Gastrocnemius medialis (tissue), 4 donors: ENCODE data around the gene MTCL1. TPM values are rescaled to one million over a fixed set of nuclear protein-coding genes. Genes with fewer than 3 reads are reported as not detected.

Experiments
- ATAC-seq, 2 donors: fragments of 150-250 bp; one replicate each; pipeline ENCODE4 v1.9.1; 2016
- DNase-seq, 2 donors: peaks; one replicate each; pipeline ENCODE4 v3.0.0-alpha.2; 2019
- H3K27ac ChIP-seq, 4 donors: fragments of 200-600 bp; sonication (generic); 1 replicate in 1 of 4; 2 replicates in 3 of 4; pipeline ENCODE4 v1.5.1; 2016 to 2018; ENCODE audit warnings: mild to moderate bottlenecking in 2 of 4, moderate library complexity in 1 of 4
- H3K27me3 ChIP-seq, 3 donors: fragments of 200-600 bp; sonication (generic) in 2 of 3; 1 replicate in 1 of 3; 2 replicates in 2 of 3; pipeline versions ENCODE4 v1.5.1 to v1.6.0; 2016 to 2019; ENCODE audit warnings: mild to moderate bottlenecking in 1 of 3, moderate library complexity in 1 of 3
- H3K36me3 ChIP-seq, 2 donors: fragments of 200-600 bp; sonication (generic) in 1 of 2; one replicate each; pipeline ENCODE4 v1.5.1; 2017 to 2018
- H3K4me1 ChIP-seq, 2 donors: fragments of 200-600 bp; sonication (generic) in 1 of 2; one replicate each; pipeline ENCODE4 v1.5.1; 2016 to 2017; ENCODE audit warnings: mild to moderate bottlenecking in 2 of 2
- H3K4me3 ChIP-seq, 4 donors: fragments of 200-600 bp; sonication (generic) in 3 of 4; 1 replicate in 1 of 4; 2 replicates in 3 of 4; pipeline ENCODE4 v1.5.1; 2016 to 2019; ENCODE audit warnings: mild to moderate bottlenecking in 2 of 4
- H3K9me3 ChIP-seq, 3 donors: fragments of 200-600 bp; sonication (generic) in 2 of 3; 1 replicate in 1 of 3; 2 replicates in 2 of 3; pipeline ENCODE4 v1.5.1; 2016 to 2019
- CTCF ChIP-seq, 5 experiments: fragments of 450-650 bp in 3 of 5; fragments of 200-600 bp in 2 of 5; sonication (generic) in 2 of 5; IDR thresholded peaks in 4 of 5; conservative IDR thresholded peaks in 1 of 5; 1 replicate in 4 of 5; 2 replicates in 1 of 5; pipeline ENCODE4 v1.5.1; 2016 to 2019; ENCODE audit warnings: antibody characterized with exemption in 5 of 5, mild to moderate bottlenecking in 3 of 5, moderate library complexity in 3 of 5
- POLR2A ChIP-seq, 2 donors: fragments of 450-650 bp; IDR thresholded peaks; one replicate each; pipeline ENCODE4 v1.6.1; 2017; ENCODE audit warnings: antibody characterized with exemption in 2 of 2, mild to moderate bottlenecking in 2 of 2, moderate library complexity in 2 of 2
- in situ Hi-C, 4 donors: fragments of 200-750 bp; cut with MboI; loops; one replicate each; pipeline versions ENCODE4 v1.15.0 to v1.8.0; 2017; ENCODE audit warnings: low sequenced_read_pairs in 4 of 4
- intact Hi-C: fragments of 100-400 bp; cut with DNase I; formaldehyde crosslinking; loops from one replicate; pipeline ENCODE4 v1.15.1; 2023; ENCODE audit warnings: low total_unique reads
- total RNA-seq, 4 donors: library from RNA; depleted of rRNA; stranded (reverse); fragments of >200 nt; gene quantifications; one replicate each; pipeline versions ENCODE4 v1.1.0 to v1.2.3, GENCODE V29; 2016

MTCL1 gene
- total RNA-seq, 4 donors from 2014 or later: 2.0 to 8.6 (median 3.5) TPM

DNA sequence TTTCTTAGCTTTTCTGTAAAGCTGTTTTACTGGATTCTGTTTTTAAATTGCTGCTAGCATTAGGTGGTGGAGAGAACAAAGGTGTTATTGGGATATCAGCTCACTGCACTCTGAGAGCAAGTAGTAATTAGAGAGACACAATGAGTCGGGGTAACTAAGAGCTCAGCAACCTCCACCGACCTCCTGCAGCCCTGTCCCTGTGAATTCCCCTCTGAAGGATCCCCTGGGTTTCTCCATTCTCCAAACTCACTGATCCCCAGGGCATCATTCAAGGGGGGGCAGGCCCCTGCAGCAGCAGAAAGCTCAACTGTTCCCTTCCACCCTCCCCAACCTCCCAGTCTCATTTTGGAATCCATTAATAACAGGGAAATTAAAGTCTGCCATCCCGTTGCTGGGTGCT, 73.0 kb downstream of the MTCL1 start:
- in situ Hi-C loops (no loop called here), intact Hi-C loops (no loop called here)
- TF ChIP-seq POLR2A (IDR thresholded peaks at IDR 0.05): no peak
- TF ChIP-seq CTCF (IDR thresholded peaks at IDR 0.05 in 4 of 5, conservative IDR thresholded peaks at IDR 0.05 in 1 of 5): no peak
- Histone ChIP-seq H3K4me1 (no peaks in the 10 kb centered on the region), H3K9me3 (no peaks in the 10 kb centered on the region), H3K27ac (no peak overlapping the region), H3K36me3 (no peaks in the 10 kb centered on the region), H3K4me3 (no peak overlapping the region), H3K27me3 (no peaks in the 10 kb centered on the region)
- ATAC-seq (no peak), DNase-seq (no peak)

- intact Hi-C loops (no loop called here), in situ Hi-C loops (no loop called here)
- Histone ChIP-seq H3K27ac (no peak overlapping the region), H3K4me1 (no peaks in the 10 kb centered on the region), H3K27me3 (no peaks in the 10 kb centered on the region), H3K4me3 (no peak overlapping the region), H3K36me3 (no peaks in the 10 kb centered on the region), H3K9me3 (no peaks in the 10 kb centered on the region)
- DNase-seq (no peak), ATAC-seq (no peak)
- TF ChIP-seq POLR2A (IDR thresholded peaks at IDR 0.05) (no peak), CTCF (IDR thresholded peaks at IDR 0.05 in 4 of 5, conservative IDR thresholded peaks at IDR 0.05 in 1 of 5) (no peak)
Measured at GRCh38 chr18:8778824-8779223, 73.5 kb downstream of the MTCL1 start.

GRCh38 chr18:8779251-8779650, 73.9 kb downstream of the MTCL1 start:
- Histone ChIP-seq H3K9me3 (no peaks in the 10 kb centered on the region), H3K36me3 (no peaks in the 10 kb centered on the region), H3K4me1 (no peaks in the 10 kb centered on the region), H3K27me3 (no peaks in the 10 kb centered on the region), H3K27ac (no peak overlapping the region), H3K4me3 (no peak overlapping the region)
- no peak for ATAC-seq
- TF ChIP-seq CTCF (IDR thresholded peaks at IDR 0.05 in 4 of 5, conservative IDR thresholded peaks at IDR 0.05 in 1 of 5): no peak
- TF ChIP-seq POLR2A (IDR thresholded peaks at IDR 0.05): no peak
- DNase-seq: no peak
- in situ Hi-C loops (no loop called here), intact Hi-C loops (no loop called here)

- intact Hi-C loops: no loop called here
- Histone ChIP-seq H3K36me3 (no peaks in the 10 kb centered on the region), H3K4me1 (no peaks in the 10 kb centered on the region), H3K9me3 (no peaks in the 10 kb centered on the region), H3K27ac (no peak overlapping the region), H3K4me3 (no peak overlapping the region), H3K27me3 (no peaks in the 10 kb centered on the region)
- DNase-seq: no peak
- ATAC-seq: no peak
- in situ Hi-C loops: no loop called here
- TF ChIP-seq POLR2A (IDR thresholded peaks at IDR 0.05) (no peak), CTCF (IDR thresholded peaks at IDR 0.05 in 4 of 5, conservative IDR thresholded peaks at IDR 0.05 in 1 of 5) (no peak)
Measured at GRCh38 chr18:8780227-8780626, 74.9 kb downstream of the MTCL1 start.

DNA sequence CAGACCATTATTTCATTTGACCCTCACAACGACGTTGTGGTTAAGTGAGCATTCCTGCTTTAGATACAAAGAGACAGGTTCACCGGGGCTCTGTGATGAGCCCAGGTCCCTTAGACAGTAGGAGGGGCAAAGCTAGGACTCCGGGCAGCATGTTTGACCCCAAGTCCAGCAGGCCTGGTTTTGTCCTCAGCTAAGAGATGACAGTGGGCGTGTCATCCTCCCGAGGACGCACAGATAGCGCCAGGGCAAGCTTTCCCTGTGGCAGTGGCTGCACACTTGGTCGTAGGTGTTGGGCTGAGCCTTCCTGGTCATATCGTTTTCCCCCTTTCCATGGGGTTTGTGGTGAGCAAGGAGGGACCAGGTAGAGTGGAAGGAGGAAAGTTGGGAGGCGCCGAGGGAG, 76.3 kb downstream of the MTCL1 start:
- no peak for TF ChIP-seq CTCF (IDR thresholded peaks at IDR 0.05 in 4 of 5, conservative IDR thresholded peaks at IDR 0.05 in 1 of 5)
- TF ChIP-seq POLR2A (IDR thresholded peaks at IDR 0.05): no peak
- no peaks in the 10 kb centered on the region for H3K36me3 ChIP-seq
- no peak overlapping the region for H3K27ac ChIP-seq
- in situ Hi-C loops: no loop called here
- H3K4me3 ChIP-seq: no peak overlapping the region
- ATAC-seq (no peak), DNase-seq (no peak)
- H3K9me3 ChIP-seq: no peaks in the 10 kb centered on the region
- H3K27me3 ChIP-seq: no peaks in the 10 kb centered on the region
- intact Hi-C loops: no loop called here
- H3K4me1 ChIP-seq: no peaks in the 10 kb centered on the region
